Sigmoid colon (tissue), 7 donors: ENCODE data around the gene HDGF. TPM values are rescaled to one million over a fixed set of nuclear protein-coding genes. Genes with fewer than 3 reads are reported as not detected.

Experiments used
- DNase-seq: peaks from one replicate; pipeline ENCODE4 v3.0.0-alpha.2; 2019
- H3K27ac ChIP-seq, 4 donors: fragments of 200-600 bp; sonication (generic); one replicate each; pipeline ENCODE4 v1.5.1; 2016 to 2019; ENCODE audit warnings: mild to moderate bottlenecking in 1 of 4
- H3K27me3 ChIP-seq, 3 donors: fragments of 200-600 bp; sonication (generic); one replicate each; pipeline ENCODE4 v1.5.1; 2019; ENCODE audit warnings: mild to moderate bottlenecking in 1 of 3
- H3K36me3 ChIP-seq, 4 donors: fragments of 200-600 bp; sonication (generic); one replicate each; pipeline ENCODE4 v1.5.1; 2016 to 2019
- H3K4me1 ChIP-seq, 4 donors: fragments of 200-600 bp; sonication (generic); one replicate each; pipeline ENCODE4 v1.5.1; 2017 to 2019
- H3K4me3 ChIP-seq, 4 donors: fragments of 200-600 bp; sonication (generic); one replicate each; pipeline ENCODE4 v1.5.1; 2017 to 2019; ENCODE audit warnings: mild to moderate bottlenecking in 2 of 4, moderate library complexity in 1 of 4
- H3K9me3 ChIP-seq, 4 donors: fragments of 200-600 bp in 3 of 4; sonication (generic) in 3 of 4; one replicate each; pipeline versions ENCODE4 v1.5.1 to v1.6.1; 2013 to 2019
- CTCF ChIP-seq, 4 experiments: fragments of 450-650 bp in 3 of 4; fragments of 200-600 bp in 1 of 4; IDR thresholded peaks; one replicate each; pipeline ENCODE4 v1.5.1; 2016 to 2019; ENCODE audit warnings: antibody characterized with exemption in 4 of 4, mild to moderate bottlenecking in 3 of 4, moderate library complexity in 2 of 4
- EP300 ChIP-seq, 4 donors: sonication (generic); formaldehyde crosslinking; IDR thresholded peaks; one replicate each; pipeline ENCODE4 v1.6.1; 2017; ENCODE audit warnings: antibody characterized with exemption in 4 of 4
- POLR2A ChIP-seq, 2 donors: fragments of 450-650 bp; IDR thresholded peaks; one replicate each; pipeline ENCODE4 v1.6.1; 2016; ENCODE audit warnings: antibody characterized with exemption in 2 of 2, mild to moderate bottlenecking in 2 of 2, moderate library complexity in 2 of 2
- POLR2AphosphoS5 ChIP-seq, 4 donors: sonication (generic); formaldehyde crosslinking; IDR thresholded peaks; one replicate each; pipeline ENCODE4 v1.6.1; 2017; ENCODE audit warnings: antibody characterized with exemption in 4 of 4
- WGBS, 2 donors: extraction: QIAGEN DNeasy Blood & Tissue Kit; methylation state at CpG; one replicate each; pipeline ENCODE4 v1.1.7; 2013; 5-methylcytosine and 5-hydroxymethylcytosine counted together
- intact Hi-C: fragments of 100-400 bp; cut with DNase I; formaldehyde crosslinking; loops from one replicate; pipeline ENCODE4 v1.15.1; 2023
- polyA plus RNA-seq, 3 donors: library from polyadenylated mRNA; stranded (reverse); fragments of 200-250 nt; gene quantifications; one replicate each; pipeline ENCODE4 v1.2.3, GENCODE V29; 2013
- total RNA-seq, 4 donors: library from RNA; depleted of rRNA; stranded (reverse); fragments of >200 nt; gene quantifications; one replicate each; pipeline ENCODE4 v1.1.0, GENCODE V29; 2016
- donor health status: healthy with polysubstance abuse.
- donor health status: Bipolar disorder and iron deficiency.
- donor health status: healthy.

HDGF gene
- total and polyA plus RNA-seq, 7 donors = 108 to 297 (median 128) TPM

- peaks cover 0 to 25% (median 12%) of the 10 kb centered on the region in 4 donors for H3K4me1 ChIP-seq
- intact Hi-C loops = no loop called here
- no peak overlapping the region for H3K4me3 ChIP-seq
- peaks cover 4 to 36% (median 18%) of the 10 kb centered on the region in 3 donors for H3K27me3 ChIP-seq
- H3K9me3 ChIP-seq = no peaks in the 10 kb centered on the region
- WGBS, 2 donors = 36 to 73% methylated on average over 12 of the region's 12 CpGs
- H3K27ac ChIP-seq = no peak overlapping the region
- TF ChIP-seq EP300 (IDR thresholded peaks at IDR 0.05) (no peak), POLR2AphosphoS5 (IDR thresholded peaks at IDR 0.05) (no peak), CTCF (IDR thresholded peaks at IDR 0.05) (no peak), POLR2A (IDR thresholded peaks at IDR 0.05) (no peak)
- no peak for DNase-seq
- H3K36me3 ChIP-seq = no peaks in the 10 kb centered on the region
Measured at GRCh38 chr1:156693848-156694689, 57.4 kb downstream of the HDGF start.

GRCh38 chr1:156692925-156693847 lies 58.3 kb downstream of the HDGF start:
- H3K4me3 ChIP-seq = no peak overlapping the region
- TF ChIP-seq POLR2AphosphoS5 (IDR thresholded peaks at IDR 0.05) (no peak), CTCF (IDR thresholded peaks at IDR 0.05) (no peak), EP300 (IDR thresholded peaks at IDR 0.05) (no peak), POLR2A (IDR thresholded peaks at IDR 0.05) (no peak)
- 42 to 44% methylated on average over 16 of the region's 16 CpGs for WGBS, 2 donors
- no peaks in the 10 kb centered on the region for H3K36me3 ChIP-seq
- peaks cover 4 to 36% (median 18%) of the 10 kb centered on the region in 3 donors for H3K27me3 ChIP-seq
- intact Hi-C loops = no loop called here
- no peaks in the 10 kb centered on the region for H3K9me3 ChIP-seq
- no peak overlapping the region for H3K27ac ChIP-seq
- DNase-seq = no peak
- peaks cover 0 to 26% (median 13%) of the 10 kb centered on the region in 4 donors for H3K4me1 ChIP-seq

- WGBS, 2 donors = 13 to 14% methylated on average over 13 of the region's 13 CpGs
- Histone ChIP-seq H3K9me3 (no peaks in the 10 kb centered on the region), H3K4me1 (peaks cover 0 to 26% (median 13%) of the 10 kb centered on the region in 4 donors), H3K36me3 (no peaks in the 10 kb centered on the region), H3K27ac (no peak overlapping the region), H3K27me3 (peaks cover 4 to 36% (median 18%) of the 10 kb centered on the region in 3 donors), H3K4me3 (no peak overlapping the region)
- TF ChIP-seq POLR2A (IDR thresholded peaks at IDR 0.05) (no peak), POLR2AphosphoS5 (IDR thresholded peaks at IDR 0.05) (no peak), CTCF (IDR thresholded peaks at IDR 0.05) (no peak), EP300 (IDR thresholded peaks at IDR 0.05) (no peak)
- intact Hi-C loops = no loop called here
- no peak for DNase-seq
Measured at GRCh38 chr1:156692441-156692924, 59.0 kb downstream of the HDGF start.

Other genes starting within 250 kb of the HDGF start
- gene IQGAP3, start 179.1 kb downstream of the HDGF start, total RNA-seq = under 1 TPM in 3 of 4 donors, not detected in 1; 0.55 to 0.81 (median 0.71) TPM
- gene IQGAP3, start 179.1 kb downstream of the HDGF start, polyA plus RNA-seq = 10 to 100 TPM in 1 of 3 donors, under 1 TPM in 2; 0.60 to 11.2 (median 0.92) TPM
- not detected for gene TTC24, start 172.0 kb downstream of the HDGF start, total RNA-seq
- 1 to 10 TPM in 1 of 3 donors, not detected in 2; 2.6 TPM for gene TTC24, start 172.0 kb downstream of the HDGF start, polyA plus RNA-seq
- gene NAXE, start 159.9 kb downstream of the HDGF start, total RNA-seq = 100 to 1,000 TPM in 1 of 4 donors, 10 to 100 TPM in 3; 59.3 to 113 (median 67.2) TPM
- 10 to 100 TPM; 80.8 to 91.6 (median 84.1) TPM for gene NAXE, start 159.9 kb downstream of the HDGF start, polyA plus RNA-seq
- gene GPATCH4, start 150.2 kb downstream of the HDGF start, total RNA-seq = 10 to 100 TPM; 12.2 to 22.9 (median 17.3) TPM
- 10 to 100 TPM; 10.2 to 32.9 (median 18.0) TPM for gene GPATCH4, start 150.2 kb downstream of the HDGF start, polyA plus RNA-seq
- 1 to 10 TPM in 1 of 4 donors, under 1 TPM in 1, not detected in 2; 0.71 to 1.2 TPM for gene HAPLN2, start 132.3 kb downstream of the HDGF start, total RNA-seq
- gene HAPLN2, start 132.3 kb downstream of the HDGF start, polyA plus RNA-seq = under 1 TPM in 1 of 3 donors, not detected in 2; 0.10 TPM
- 1 to 10 TPM in 3 of 4 donors, not detected in 1; 2.0 to 2.9 (median 2.3) TPM for gene BCAN, start 109.6 kb downstream of the HDGF start, total RNA-seq
- gene BCAN, start 109.6 kb downstream of the HDGF start, polyA plus RNA-seq = under 1 TPM in 1 of 3 donors, not detected in 2; 0.12 TPM
- 10 to 100 TPM in 2 of 4 donors, 1 to 10 TPM in 2; 7.1 to 21.0 (median 10.4) TPM for gene NES, start 74.3 kb downstream of the HDGF start, total RNA-seq
- gene NES, start 74.3 kb downstream of the HDGF start, polyA plus RNA-seq = 1 to 10 TPM in 2 of 3 donors, under 1 TPM in 1; 0.60 to 6.9 (median 1.8) TPM
- gene CRABP2, start 46.1 kb downstream of the HDGF start, total RNA-seq = 1 to 10 TPM; 3.1 to 7.8 (median 5.4) TPM
- gene CRABP2, start 46.1 kb downstream of the HDGF start, polyA plus RNA-seq = 1 to 10 TPM in 1 of 3 donors, not detected in 2; 4.9 TPM
- gene METTL25B, start 23.2 kb downstream of the HDGF start, total RNA-seq = 10 to 100 TPM; 11.8 to 21.6 (median 13.7) TPM
- 10 to 100 TPM; 19.0 to 33.1 (median 22.8) TPM for gene METTL25B, start 23.2 kb downstream of the HDGF start, polyA plus RNA-seq
- 10 to 100 TPM; 13.6 to 17.6 (median 16.7) TPM for gene ISG20L2, start 22.9 kb downstream of the HDGF start, total RNA-seq
- 10 to 100 TPM; 12.0 to 23.4 (median 17.1) TPM for gene ISG20L2, start 22.9 kb downstream of the HDGF start, polyA plus RNA-seq
- 10 to 100 TPM; 53.0 to 68.5 (median 59.7) TPM for gene MRPL24, start 10.6 kb downstream of the HDGF start, total RNA-seq
- 10 to 100 TPM; 72.7 to 81.1 (median 81.0) TPM for gene MRPL24, start 10.6 kb downstream of the HDGF start, polyA plus RNA-seq
- gene PRCC, start 15.9 kb upstream of the HDGF start, total RNA-seq = 10 to 100 TPM; 27.5 to 34.1 (median 32.4) TPM
- gene PRCC, start 15.9 kb upstream of the HDGF start, polyA plus RNA-seq = 10 to 100 TPM; 42.0 to 49.7 (median 48.3) TPM
- gene SH2D2A, start 65.2 kb upstream of the HDGF start, total RNA-seq = 1 to 10 TPM; 1.5 to 8.2 (median 4.3) TPM
- gene SH2D2A, start 65.2 kb upstream of the HDGF start, polyA plus RNA-seq = 1 to 10 TPM in 2 of 3 donors, under 1 TPM in 1; 0.69 to 7.9 (median 1.2) TPM
- gene INSRR, start 107.4 kb upstream of the HDGF start, total RNA-seq = not detected
- under 1 TPM in 1 of 3 donors, not detected in 2; 0.06 TPM for gene INSRR, start 107.4 kb upstream of the HDGF start, polyA plus RNA-seq
- 1 to 10 TPM; 1.5 to 4.9 (median 3.6) TPM for gene NTRK1, start 109.2 kb upstream of the HDGF start, total RNA-seq
- gene NTRK1, start 109.2 kb upstream of the HDGF start, polyA plus RNA-seq = under 1 TPM in 2 of 3 donors, not detected in 1; 0.42 to 0.60 TPM
- 1 to 10 TPM; 3.6 to 8.3 (median 5.6) TPM for gene PEAR1, start 142.0 kb upstream of the HDGF start, total RNA-seq
- 1 to 10 TPM in 1 of 3 donors, under 1 TPM in 2; under 0.01 to 3.8 (median 0.69) TPM for gene PEAR1, start 142.0 kb upstream of the HDGF start, polyA plus RNA-seq
- not detected for gene LRRC71, start 169.0 kb upstream of the HDGF start, total RNA-seq
- gene LRRC71, start 169.0 kb upstream of the HDGF start, polyA plus RNA-seq = under 1 TPM in 1 of 3 donors, not detected in 2; 0.07 TPM